GM10248 (cell line): Measurements from ENCODE around the gene PRR23E.

ENCODE experiments used
- CTCF ChIA-PET: fragments of 300-600 bp; sonication (Branson Sonifier 250); formaldehyde crosslinking; extraction: SDS; loops from one replicate; lab custom pipeline; 2021; ENCODE audit warnings: antibody characterized with exemption; lab: Yijun Ruan, JAX
- POLR2A ChIA-PET: fragments of 350-650 bp; sonication (Branson Sonifier 250); formaldehyde crosslinking; extraction: SDS; loops from one replicate; lab custom pipeline; 2020; ENCODE audit warnings: antibody characterized with exemption; lab: Yijun Ruan, JAX
- DNase-seq: peaks from one replicate; pipeline ENCODE4 v3.0.0; 2012; ENCODE audit errors: extremely low spot score
- CTCF ChIP-seq: IDR thresholded peaks from 2 replicates; pipeline ENCODE4 v1.5.1; 2012; ENCODE audit warnings: mild to moderate bottlenecking, low read depth; ENCODE audit errors: extremely low read depth, missing control alignments, control extremely low read depth

PRR23E gene

GRCh38 chr3:127228866-127229265 lies 35.9 kb downstream of the PRR23E start:
- ChIA-PET POLR2A (no interaction called here), CTCF (interaction anchor here (1.6 kb wide), 1 partner anchor 8 kb away, joined by 3 read pairs; no protein-coding TSS in a partner anchor)
- no peak for DNase-seq
- TF ChIP-seq CTCF = no peak

DNA sequence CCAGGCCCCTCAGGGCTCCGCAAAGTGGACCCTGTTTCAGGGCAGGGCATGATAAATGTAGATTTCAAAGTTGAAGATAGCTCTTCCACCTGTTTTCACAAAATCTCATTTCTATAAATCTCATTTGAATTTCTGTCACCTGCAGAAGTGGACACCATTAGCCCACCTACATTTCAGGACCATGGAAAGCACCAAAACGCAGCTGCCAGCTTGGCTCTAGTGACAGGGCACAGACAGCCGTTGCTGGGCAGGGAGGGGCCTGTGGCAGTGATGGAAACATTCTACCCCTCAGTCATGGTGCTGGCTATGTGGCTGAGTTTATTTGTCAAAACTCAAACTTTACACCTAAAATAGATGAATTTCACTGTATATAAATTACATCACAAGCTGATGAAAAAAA lies 40.4 kb downstream of the PRR23E start:
- TF ChIP-seq CTCF = no peak
- CTCF ChIA-PET = interaction anchor here (1.1 to 1.2 kb wide), 2 partner anchors 13 to 22 kb away, joined by 3 read pairs; no protein-coding TSS in a partner anchor
- DNase-seq = no peak
- POLR2A ChIA-PET = no interaction called here

DNA sequence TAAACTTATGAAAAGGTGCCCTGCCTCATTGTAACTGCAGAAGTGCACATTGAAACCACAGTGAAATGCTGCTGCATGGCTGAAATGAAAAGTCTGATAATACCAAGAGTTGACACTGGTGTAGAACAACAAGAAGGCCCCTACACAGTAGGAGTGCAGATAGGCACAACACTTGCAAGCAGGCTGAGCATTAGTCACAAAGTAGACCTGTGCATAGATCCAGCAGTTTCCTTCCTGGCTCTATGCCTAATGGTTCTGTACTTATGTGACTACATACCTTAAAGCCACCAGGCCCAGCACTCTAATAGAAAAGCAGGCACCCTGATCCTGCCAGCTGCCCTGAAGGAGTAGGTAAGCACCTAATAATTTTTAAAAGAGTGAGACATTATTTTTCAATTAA lies 41.8 kb downstream of the PRR23E start:
- no peak for TF ChIP-seq CTCF
- DNase-seq = no peak
- POLR2A ChIA-PET = no interaction called here
- CTCF ChIA-PET = no interaction called here

DNA sequence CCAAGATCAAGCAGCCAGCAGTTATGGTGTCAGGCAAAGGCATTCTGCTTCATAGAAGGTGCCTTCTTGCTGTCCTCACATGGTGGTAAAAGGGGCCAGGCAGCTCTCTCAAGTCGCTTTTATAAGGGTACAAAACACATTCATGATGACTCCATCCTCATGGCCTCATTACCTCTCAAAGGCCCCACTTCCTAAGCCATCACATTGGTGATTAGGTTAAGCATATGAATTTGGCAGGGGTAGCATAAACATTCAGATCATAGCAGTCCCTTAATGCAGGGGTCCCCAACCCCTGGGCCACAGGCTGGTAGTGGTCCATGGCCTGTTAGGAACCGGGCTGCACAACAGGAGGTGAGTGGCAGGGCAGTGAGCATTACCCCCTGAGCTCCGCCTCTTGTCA lies 42.8 kb downstream of the PRR23E start:
- ChIA-PET CTCF (no interaction called here), POLR2A (no interaction called here)
- TF ChIP-seq CTCF = no peak
- no peak for DNase-seq

DNA sequence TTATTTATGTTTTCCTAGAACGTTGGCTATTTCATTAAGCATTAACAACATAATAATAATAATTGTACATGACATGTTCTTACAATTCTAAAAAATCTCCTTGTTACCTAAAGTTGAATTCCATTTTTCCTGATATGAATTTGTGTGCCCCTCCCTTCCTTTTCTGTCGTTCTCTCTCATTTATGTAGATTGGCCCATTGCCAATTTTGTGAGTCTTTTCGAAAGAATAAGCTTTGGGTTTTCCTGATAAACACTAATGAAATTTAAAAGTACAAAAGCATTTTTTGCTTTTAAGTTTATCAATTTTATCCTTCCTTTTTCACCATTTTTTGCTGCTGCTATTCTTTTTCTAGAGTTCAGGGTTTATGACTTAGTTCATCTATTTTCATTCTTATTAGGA lies 44.9 kb downstream of the PRR23E start:
- ChIA-PET CTCF (interaction anchor here (0.8 kb wide), 1 partner anchor 17 kb away, joined by 3 read pairs; no protein-coding TSS in a partner anchor), POLR2A (no interaction called here)
- no peak for TF ChIP-seq CTCF
- no peak for DNase-seq

- ChIA-PET CTCF (interaction anchor here (0.8 kb wide), 1 partner anchor 16 kb away, joined by 3 read pairs; no protein-coding TSS in a partner anchor), POLR2A (no interaction called here)
- TF ChIP-seq CTCF = no peak
- DNase-seq = no peak
Observed at GRCh38 chr3:127238602-127239001, 45.7 kb downstream of the PRR23E start.

DNA sequence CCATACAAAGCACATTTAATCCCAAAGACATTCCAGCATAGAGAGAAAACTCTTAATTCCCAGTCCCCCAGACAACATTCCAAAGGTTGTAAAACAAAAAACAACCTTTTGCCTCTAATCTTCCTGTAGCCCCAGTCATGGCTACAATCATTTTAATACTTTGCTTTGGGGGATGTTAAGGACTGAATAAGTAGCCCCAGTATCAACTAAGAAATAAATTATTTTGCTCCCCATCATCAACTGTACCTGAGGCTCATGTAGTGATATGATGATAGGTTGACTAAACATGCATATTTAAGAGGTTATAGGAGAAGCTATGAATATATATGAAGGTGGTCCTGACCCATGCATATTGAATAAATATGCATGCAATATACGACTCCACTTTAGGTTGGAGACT lies 54.4 kb downstream of the PRR23E start:
- ChIA-PET CTCF (interaction anchor here (1.1 kb wide), 1 partner anchor 12 kb away, joined by 3 read pairs; no protein-coding TSS in a partner anchor), POLR2A (no interaction called here)
- no peak for DNase-seq
- no peak for TF ChIP-seq CTCF
